Neural crest cell (in vitro differentiated cells): Measurements from ENCODE around the gene ADAMTS2. TPM values are rescaled to one million over a fixed set of nuclear protein-coding genes. Genes with fewer than 3 reads are reported as not detected.

Experiments
- DNase-seq: peaks from one replicate; pipeline ENCODE4 v3.0.0; 2021; ENCODE audit warnings: low read depth, mixed read lengths, low spot score
- H3K27ac Mint-ChIP-seq: one replicate; pipeline ENCODE4 v1.8.0; 2021; ENCODE audit warnings: mild to moderate bottlenecking, mixed read lengths; ENCODE audit not compliant: unreplicated experiment
- H3K27me3 Mint-ChIP-seq: 2 replicates; pipeline ENCODE4 v1.8.0; 2021; ENCODE audit warnings: low read depth, mild to moderate bottlenecking, mixed read lengths
- H3K36me3 Mint-ChIP-seq: 2 replicates; pipeline ENCODE4 v1.8.0; 2021; ENCODE audit warnings: low read depth, mild to moderate bottlenecking, mixed read lengths
- H3K4me1 Mint-ChIP-seq: 2 replicates; pipeline ENCODE4 v1.8.0; 2021; ENCODE audit warnings: mixed read lengths
- H3K4me3 Mint-ChIP-seq: one replicate; pipeline ENCODE4 v1.8.0; 2021; ENCODE audit warnings: mild to moderate bottlenecking, mixed read lengths
- H3K9me3 Mint-ChIP-seq: 2 replicates; pipeline ENCODE4 v1.8.0; 2021; ENCODE audit warnings: mixed read lengths
- CTCF ChIP-seq: fragments of 200-600 bp; sonication (generic); conservative IDR thresholded peaks from 2 replicates; pipeline ENCODE4 v1.5.0; 2021; ENCODE audit warnings: antibody characterized with exemption, mild to moderate bottlenecking
- total RNA-seq: library from RNA; stranded (reverse); gene quantifications from 2 replicates; pipeline ENCODE4 v1.2.1, GENCODE V29; 2021

Gene ADAMTS2
- total RNA-seq, 1 donor from 2014 or later = 1.5 TPM

- DNase-seq = no peak
- Mint-ChIP-seq H3K27ac (no peak overlapping the region), H3K36me3 (no peaks in the 10 kb centered on the region), H3K27me3 (no peaks in the 10 kb centered on the region), H3K4me3 (no peak overlapping the region), H3K4me1 (peaks cover 1% of the 10 kb centered on the region), H3K9me3 (no peaks in the 10 kb centered on the region)
- TF ChIP-seq CTCF = no peak
These were observed 173.9 kb downstream of the ADAMTS2 start for GRCh38 chr5:179171251-179171815.

GRCh38 chr5:179170606-179171005 is 174.7 kb downstream of the ADAMTS2 start:
- no peaks in the 10 kb centered on the region for H3K27me3 Mint-ChIP-seq
- DNase-seq = no peak
- no peak for TF ChIP-seq CTCF
- H3K27ac Mint-ChIP-seq = no peak overlapping the region
- H3K4me1 Mint-ChIP-seq = no peaks in the 10 kb centered on the region
- H3K9me3 Mint-ChIP-seq = no peaks in the 10 kb centered on the region
- H3K36me3 Mint-ChIP-seq = no peaks in the 10 kb centered on the region
- no peak overlapping the region for H3K4me3 Mint-ChIP-seq

GRCh38 chr5:179169836-179170235 is 175.4 kb downstream of the ADAMTS2 start:
- Mint-ChIP-seq H3K36me3 (no peaks in the 10 kb centered on the region), H3K27ac (no peak overlapping the region), H3K9me3 (no peaks in the 10 kb centered on the region), H3K4me3 (no peak overlapping the region), H3K4me1 (no peaks in the 10 kb centered on the region), H3K27me3 (no peaks in the 10 kb centered on the region)
- no peak for DNase-seq
- TF ChIP-seq CTCF = no peak

GRCh38 chr5:179168664-179169063 is 176.6 kb downstream of the ADAMTS2 start:
- no peak overlapping the region for H3K27ac Mint-ChIP-seq
- no peak overlapping the region for H3K4me3 Mint-ChIP-seq
- no peaks in the 10 kb centered on the region for H3K4me1 Mint-ChIP-seq
- DNase-seq = no peak
- no peak for TF ChIP-seq CTCF
- no peaks in the 10 kb centered on the region for H3K9me3 Mint-ChIP-seq
- no peaks in the 10 kb centered on the region for H3K36me3 Mint-ChIP-seq
- H3K27me3 Mint-ChIP-seq = no peaks in the 10 kb centered on the region

- DNase-seq = no peak
- no peaks in the 10 kb centered on the region for H3K36me3 Mint-ChIP-seq
- H3K27ac Mint-ChIP-seq = no peak overlapping the region
- no peaks in the 10 kb centered on the region for H3K27me3 Mint-ChIP-seq
- H3K4me3 Mint-ChIP-seq = no peak overlapping the region
- TF ChIP-seq CTCF = no peak
- H3K9me3 Mint-ChIP-seq = no peaks in the 10 kb centered on the region
- no peaks in the 10 kb centered on the region for H3K4me1 Mint-ChIP-seq
These were observed 177.3 kb downstream of the ADAMTS2 start for GRCh38 chr5:179167871-179168451.
